ENCODE measurements around the gene MTG2.

GRCh38 chr20:62163485-62163865, 19.4 kb upstream of the MTG2 start:
- TF ChIP-seq POLR2A (IDR thresholded peaks at IDR 0.05) = no peak
- TF ChIP-seq, protein P1, sequence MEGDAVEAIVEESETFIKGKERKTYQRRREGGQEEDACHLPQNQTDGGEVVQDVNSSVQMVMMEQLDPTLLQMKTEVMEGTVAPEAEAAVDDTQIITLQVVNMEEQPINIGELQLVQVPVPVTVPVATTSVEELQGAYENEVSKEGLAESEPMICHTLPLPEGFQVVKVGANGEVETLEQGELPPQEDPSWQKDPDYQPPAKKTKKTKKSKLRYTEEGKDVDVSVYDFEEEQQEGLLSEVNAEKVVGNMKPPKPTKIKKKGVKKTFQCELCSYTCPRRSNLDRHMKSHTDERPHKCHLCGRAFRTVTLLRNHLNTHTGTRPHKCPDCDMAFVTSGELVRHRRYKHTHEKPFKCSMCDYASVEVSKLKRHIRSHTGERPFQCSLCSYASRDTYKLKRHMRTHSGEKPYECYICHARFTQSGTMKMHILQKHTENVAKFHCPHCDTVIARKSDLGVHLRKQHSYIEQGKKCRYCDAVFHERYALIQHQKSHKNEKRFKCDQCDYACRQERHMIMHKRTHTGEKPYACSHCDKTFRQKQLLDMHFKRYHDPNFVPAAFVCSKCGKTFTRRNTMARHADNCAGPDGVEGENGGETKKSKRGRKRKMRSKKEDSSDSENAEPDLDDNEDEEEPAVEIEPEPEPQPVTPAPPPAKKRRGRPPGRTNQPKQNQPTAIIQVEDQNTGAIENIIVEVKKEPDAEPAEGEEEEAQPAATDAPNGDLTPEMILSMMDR (IDR thresholded peaks at IDR 0.05) = no peak

Data from ovary (tissue), 3 donors.